Tongue (tissue), 2 donors: Measurements from ENCODE around the gene SMIM38. TPM values are rescaled to one million over a fixed set of nuclear protein-coding genes. Genes with fewer than 3 reads are reported as not detected.

ENCODE experiments used
- DNase-seq: peaks from one replicate; pipeline ENCODE4 v3.0.0-alpha.2; 2015
- total RNA-seq: library from RNA; depleted of rRNA; stranded (reverse); fragments of >200 nt; gene quantifications from one replicate; pipeline ENCODE4 v1.2.3, GENCODE V29; 2014

SMIM38 gene
- total RNA-seq, 1 donor from 2014 or later, result 0.51 TPM

DNA sequence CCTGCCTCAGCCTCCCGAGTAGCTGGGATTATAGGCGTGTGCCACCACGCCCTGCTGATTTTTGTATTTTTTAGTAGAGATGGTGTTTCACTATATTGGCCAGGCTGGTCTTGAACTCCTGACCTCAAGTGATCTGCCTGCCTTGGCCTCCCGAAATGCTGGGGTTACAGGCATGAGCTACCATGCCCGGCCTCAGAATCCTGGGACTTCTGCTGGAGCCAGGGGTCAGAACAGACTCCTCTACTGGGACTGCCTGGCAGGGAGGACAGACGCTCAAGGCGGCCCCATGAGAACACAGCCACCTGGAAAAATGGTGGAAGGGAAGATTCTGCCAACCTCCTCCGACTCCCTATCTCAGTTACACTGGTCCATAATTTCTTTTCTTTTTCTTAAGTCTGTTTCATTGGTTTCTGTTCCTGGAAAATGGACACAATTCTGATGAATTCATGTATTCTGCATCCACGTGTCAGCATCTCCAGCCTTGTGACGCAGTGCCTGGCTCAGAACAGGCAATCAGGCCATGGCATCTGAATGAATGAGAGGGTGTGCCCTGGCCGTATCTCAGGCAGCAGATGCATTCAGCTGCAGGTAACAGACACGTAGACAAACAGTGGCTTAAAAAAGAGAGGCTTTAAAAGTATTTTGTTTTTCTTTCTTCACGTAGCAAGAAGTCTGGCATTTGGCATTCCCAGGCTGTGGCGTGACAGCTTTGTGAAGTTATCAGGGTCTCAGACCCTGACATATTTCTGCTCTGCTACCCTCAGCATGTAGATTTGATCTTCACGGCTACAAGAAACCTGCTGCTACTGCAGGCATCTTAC lies 4.8 kb downstream of the SMIM38 start:
- peak; percentile 29 for DNase-seq

DNA sequence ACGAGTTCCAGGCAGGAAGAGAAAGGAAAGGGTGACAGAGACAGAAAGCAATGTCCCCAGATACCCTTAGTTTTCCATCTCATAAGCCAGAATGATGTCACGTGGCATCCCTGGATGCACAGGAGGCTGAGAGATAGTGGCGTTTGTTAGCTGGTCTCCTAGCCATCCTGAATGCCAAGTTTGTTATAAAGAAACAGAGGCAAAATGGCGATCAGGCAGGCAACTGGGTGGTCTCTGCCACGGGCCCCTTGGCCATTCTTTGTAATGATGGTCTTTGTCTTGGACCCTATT lies 5.3 kb downstream of the SMIM38 start:
- no peak for DNase-seq

DNA sequence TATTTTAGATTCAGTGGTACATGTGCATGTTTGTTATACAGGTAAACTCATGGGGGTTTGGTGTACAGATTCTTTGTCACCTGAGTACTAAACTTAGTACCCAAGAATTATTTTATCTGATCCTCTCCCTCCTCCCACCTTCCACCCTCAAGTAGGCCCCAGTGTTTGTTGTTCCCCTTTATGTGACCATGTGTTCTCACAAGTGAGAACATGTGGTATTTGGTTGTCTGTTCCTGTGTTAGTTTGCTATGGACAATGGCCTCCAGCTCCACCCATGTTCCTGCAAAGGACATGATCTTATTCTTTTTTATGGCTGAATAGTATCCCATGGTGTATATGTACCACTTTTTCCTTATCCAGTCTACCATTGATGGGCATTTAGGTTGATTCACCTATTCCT lies 6.8 kb downstream of the SMIM38 start:
- no peak for DNase-seq

DNA sequence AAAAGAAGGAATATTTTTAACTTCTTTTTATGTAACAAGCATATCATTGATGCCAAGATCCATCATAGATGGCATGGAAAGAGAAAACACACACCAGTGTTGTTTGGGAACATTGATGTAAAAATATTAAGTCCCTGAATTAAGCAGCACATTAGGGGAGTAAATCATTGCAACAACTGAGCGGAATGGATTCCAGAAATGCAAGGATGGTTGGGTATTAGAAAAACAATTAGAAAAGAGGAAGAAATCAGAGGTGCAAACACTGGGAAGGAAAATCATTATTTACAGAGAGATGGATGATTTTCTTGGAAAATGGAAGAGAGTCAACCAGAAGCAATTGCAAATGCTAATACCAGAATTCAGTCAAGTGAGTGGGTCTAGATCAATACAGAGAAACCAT lies 8.1 kb downstream of the SMIM38 start:
- no peak for DNase-seq

DNA sequence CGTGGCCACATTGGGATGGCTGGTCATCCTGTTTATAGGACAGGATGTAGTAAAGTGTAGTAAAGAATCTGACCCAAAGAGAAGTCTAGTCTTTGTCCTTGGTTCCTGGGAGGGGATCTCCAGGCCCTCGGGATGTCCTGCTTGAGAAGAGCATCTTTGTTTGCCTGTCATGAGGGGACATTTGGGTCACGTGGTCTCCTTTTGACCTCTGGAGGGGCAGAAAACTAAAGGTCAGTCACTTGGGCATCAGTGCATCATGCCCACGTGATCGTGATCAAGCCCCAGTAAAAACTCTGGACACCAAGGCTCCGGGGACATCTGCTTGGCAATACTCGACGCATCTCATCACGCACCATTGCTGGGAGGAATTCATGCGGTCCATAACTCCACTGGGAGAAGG lies 9.1 kb downstream of the SMIM38 start:
- DNase-seq, result no peak

DNA sequence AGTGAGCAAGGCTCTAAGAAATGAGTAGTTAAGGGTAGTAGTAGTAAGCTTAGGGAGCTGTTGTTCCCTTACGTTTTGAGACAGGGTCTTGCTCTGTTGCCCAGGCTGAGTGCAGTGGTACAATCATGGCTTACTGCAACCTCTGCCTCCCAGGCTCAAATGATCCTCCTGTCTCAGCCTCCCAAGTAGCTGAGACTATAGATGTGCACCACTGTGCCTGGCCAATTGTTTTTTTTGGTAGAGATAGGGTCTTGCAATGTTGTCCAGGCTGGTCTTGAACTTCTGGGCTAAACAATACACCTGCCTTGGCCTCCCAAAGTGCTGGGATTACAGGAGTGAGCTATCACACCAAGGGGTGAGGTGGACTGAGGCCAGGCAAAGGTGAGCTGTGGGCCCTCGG lies 10.0 kb downstream of the SMIM38 start:
- DNase-seq, result no peak

DNA sequence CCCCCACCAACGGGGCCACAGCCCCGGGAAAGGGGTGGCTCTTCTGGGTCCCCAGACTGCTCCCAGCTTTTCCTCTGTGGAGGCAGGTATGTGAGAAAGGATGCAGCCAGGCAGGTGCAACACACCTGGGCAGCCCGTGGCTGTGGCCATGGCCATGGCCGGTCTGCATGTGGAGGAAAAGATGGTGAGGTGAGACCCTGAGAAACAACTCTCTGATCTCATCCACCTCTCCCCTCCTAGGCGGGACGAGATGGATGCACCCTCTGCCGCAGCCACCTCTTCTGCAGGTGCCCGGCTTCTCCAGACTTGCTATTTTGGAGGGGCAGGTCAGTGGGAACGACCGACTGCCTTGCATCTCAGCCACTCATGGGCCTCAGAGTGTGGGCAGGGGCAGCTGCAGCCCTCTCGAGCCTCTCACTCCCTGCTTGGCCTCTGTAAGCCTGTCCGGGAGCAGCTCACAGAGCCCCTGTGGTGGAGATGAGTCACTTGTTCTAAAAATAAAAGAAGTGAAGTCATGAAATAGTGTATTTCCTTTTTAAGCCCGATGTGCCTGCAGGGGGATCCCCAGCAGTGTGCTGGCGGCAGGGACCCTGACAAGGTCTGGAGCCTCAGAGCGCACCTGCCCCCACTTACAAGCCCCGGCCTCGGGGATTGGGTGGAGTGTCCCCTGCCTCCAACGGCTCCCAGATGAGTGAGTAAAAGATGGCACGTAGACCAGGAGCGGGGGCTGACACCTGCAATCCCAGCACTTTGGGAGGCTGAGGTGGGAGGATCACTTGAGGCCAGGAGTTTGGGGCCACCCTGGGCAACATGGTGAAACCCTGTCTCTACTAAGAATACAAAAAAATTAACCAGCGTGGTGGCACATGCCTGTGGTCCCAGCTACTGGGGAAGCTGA lies 10.7 kb downstream of the SMIM38 start:
- DNase-seq, result peak; percentile 83

DNA sequence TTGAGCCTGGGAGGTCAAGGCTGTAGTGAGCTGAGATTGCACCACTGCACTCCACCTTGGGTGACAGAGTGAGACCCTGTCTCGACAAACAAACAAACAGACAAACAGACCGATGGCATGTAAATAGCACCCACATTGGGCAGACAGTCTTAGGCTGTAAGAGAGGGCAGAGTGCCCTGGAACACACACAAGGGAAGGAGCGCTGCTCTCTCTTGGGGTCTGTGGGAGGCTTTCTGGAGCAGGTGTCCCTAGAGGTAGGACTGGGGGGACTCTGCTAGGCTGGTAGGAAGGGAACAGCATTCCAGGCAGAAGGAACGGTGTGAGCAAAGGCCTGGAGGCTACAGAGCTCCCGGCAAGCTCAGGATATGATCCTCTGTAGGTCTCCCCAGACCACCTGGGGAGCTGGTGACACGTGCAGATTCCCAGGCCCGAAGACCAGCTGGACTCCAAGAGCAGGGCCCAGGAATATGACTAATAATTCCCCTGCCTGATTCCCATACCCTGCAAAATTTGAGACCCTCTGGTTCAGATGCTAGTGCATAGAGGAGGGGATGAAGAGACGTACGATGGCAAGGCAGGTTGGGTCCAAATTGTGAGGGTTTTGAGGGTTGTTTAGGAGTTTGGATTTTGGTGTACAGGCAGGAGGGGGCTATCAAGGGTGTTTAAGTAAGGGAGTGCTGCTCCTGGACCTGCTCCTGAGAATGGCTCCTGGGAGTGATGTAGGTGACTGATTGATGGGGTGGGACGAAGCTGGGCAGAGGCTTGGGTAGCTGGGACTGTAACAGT lies 11.6 kb downstream of the SMIM38 start:
- no peak for DNase-seq

DNA sequence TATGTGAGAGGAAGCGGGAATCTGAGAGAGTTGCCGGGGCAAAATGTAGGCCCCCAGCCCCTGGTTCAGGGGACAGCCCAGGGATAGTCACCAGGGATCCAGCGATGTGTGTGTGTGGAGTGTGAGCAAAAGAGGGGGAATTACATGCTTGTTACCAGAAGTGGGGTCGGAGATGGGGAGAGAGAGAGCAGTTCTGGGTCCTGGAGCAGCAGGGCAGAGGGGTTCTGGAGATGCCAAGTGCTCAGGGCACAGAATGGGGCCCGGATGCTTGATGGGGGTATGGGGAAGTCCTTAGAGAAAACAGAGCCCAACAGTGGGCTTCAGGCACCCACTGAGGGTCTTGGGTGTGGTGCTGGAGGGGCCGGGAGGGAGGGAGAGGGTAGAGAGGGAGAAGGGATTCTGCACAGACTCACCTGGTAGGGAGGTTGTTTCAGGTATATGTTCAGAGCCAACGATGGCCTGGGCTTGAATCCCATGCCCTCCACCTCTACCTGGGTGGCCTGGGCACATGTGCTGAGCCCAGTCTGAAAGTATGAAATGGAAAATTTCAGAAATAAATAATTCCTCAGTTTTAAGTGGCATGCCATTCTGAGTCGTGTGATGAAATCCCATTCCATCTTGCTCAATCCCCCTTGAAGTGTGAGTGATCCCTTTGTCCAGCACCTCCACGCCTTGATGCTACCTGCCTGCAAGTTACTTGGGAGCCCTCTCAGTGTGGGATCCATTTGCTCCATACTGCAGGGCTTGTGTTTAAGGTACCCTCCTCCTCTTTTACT lies 12.4 kb downstream of the SMIM38 start:
- DNase-seq, result no peak

DNA sequence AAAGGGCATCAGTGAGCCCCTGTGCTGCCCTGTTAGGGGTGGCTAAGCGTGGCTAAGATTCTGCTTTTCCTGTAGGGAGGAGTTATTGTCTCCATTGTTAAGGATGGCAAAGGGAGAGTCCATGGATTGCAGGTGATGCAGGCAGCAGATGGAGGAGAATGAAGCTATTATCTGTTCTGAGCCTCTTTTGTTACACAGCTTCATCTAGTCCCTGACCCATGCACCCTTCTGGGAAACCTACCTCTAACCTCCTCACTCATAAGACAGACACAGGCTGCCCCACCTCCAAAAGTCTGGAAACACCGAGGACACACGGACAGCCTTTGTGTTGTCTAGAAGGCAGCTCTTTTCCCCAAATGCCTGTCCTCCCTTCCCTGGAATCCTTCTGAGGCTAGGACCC lies 13.7 kb downstream of the SMIM38 start:
- no peak for DNase-seq

DNA sequence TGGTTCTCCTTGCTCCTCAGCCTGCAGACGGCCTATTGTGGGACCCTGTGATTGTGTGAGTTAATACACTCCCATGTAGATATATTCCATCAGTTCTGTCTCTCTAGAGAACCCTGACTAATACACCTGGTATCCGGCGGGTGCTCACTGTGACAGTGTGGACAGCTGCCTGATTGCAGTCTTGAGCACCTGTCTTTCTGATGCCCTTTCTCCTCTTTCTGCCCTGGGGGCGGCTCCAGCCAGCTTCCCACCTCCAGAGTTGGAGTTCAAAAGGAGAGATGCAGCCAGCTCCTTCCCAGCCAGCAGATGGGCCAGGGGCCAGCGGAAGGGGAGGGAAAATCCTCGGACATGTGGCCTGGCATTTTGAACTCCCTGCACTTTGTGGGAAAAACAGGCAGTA lies 15.0 kb downstream of the SMIM38 start:
- DNase-seq, result peak; percentile 44

DNA sequence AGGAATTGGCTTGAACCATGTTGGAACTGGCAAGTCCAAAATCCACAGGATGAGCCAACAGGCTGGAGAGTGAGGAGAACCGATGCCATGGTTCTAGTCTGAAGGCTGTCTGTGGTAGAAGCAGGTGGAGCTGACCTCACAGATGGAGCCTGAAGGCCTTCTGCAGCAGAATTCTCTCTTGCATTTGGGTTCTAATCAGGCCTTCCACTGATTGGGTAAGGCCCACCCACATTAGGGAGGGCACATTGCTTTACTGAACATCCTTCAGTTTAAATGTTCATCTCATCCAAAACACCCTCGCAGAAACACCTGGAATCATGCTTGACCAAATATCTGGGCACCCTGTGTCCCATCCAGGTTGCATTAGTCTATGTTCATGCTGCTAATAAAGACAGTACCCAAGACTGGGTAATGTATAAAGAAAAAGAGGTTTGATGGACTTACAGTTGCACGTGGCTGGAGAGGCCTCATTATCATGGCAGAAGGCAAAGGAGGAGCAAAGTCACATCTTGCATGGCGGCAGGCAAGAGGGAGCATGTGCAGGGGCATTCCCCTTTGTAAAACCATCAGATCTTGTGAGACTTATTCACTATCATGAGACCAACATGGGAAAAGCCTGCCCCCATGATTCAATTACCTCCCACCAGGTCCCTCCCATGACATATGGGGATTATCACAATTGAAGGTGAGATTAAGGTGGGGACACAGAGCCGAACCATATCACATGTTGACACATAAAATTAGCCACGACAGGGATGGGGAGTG lies 15.9 kb downstream of the SMIM38 start:
- no peak for DNase-seq

DNA sequence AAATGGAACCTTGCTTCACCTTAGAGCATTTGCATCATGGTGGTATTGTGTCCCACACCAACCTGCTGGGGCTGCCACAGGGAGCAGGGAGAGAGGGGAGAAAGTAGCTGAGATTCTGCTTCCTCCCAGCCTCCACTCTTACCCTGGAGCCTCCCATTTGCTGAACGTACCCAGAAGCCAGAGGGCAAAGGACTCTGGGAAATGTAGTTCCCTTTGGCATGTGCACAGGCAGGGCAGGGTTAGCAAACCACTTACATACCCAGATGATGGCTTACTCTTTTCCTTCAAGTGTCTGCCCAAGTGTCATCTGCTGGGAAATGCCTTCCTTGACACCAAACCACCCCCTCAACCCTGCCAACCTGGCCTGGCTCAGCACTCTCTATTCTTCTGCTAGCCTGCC lies 16.9 kb downstream of the SMIM38 start:
- no peak for DNase-seq

DNA sequence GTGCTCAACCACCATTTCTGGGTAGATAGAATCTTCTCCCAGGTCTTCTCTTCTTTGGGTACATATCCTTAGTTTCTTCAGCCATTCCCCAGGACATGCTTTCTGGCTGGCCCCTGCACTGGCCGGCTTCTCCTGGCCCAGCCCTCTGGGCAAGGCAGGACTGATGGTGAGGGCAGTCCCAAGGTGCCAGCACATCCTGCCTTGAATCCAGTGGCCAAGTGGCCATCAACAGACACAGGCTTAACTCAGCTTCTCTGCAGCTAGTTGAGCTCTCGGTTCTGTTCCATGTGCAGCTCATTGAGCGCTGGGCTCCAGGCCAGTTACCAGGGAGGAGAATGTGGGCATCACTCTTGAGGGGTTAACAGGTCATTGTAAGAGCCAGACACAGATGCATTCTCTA lies 17.6 kb downstream of the SMIM38 start:
- no peak for DNase-seq

DNA sequence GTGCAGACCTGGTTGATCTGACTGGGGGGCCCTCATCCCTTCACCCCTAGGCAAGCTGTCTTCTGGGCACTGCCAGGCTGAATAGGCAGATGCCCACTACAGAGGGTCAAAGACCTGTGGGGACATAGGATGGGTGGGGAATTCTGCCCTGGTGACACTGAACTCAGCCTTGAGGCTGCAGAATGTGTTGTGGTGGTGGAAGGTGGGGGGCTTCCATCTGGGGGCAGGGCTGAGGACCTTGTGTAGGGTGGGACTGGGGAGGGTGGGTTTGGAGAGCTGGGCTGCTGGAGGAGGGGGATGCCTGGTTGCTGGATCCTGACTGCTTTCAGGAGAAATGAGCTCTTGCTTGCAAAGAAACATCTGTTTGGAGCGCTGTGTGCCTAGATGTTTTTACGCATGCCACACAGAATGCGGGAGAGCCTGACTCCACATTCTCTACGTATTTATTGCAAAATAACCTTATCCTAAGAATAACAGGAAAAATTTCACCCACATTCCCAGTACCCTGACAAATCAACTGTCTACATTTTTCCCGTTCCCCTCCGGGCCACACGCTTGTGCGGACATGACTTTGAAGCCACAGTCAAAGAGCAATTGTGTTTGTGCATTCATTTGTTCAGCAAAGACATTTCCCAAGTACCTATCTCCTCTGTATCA lies 18.3 kb downstream of the SMIM38 start:
- no peak for DNase-seq

DNA sequence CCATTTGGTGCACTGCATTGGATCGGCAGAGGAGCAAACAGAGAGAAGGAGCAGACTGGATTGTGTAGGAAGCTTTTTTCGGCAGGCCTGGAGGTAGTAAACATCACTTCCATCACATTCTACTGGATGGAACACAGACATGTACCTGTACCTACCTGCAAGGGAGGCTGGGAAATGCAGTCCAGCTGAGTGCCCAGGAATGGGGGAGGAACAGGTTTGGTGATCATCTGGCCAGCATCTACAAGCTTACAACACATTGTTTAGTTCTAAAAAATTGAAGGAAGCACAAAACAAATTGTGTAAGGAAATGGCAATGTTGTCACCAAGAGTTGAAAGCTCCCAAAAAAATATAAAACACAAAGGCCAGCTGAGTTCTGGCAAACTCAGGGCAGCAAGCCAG lies 19.1 kb downstream of the SMIM38 start:
- no peak for DNase-seq

DNA sequence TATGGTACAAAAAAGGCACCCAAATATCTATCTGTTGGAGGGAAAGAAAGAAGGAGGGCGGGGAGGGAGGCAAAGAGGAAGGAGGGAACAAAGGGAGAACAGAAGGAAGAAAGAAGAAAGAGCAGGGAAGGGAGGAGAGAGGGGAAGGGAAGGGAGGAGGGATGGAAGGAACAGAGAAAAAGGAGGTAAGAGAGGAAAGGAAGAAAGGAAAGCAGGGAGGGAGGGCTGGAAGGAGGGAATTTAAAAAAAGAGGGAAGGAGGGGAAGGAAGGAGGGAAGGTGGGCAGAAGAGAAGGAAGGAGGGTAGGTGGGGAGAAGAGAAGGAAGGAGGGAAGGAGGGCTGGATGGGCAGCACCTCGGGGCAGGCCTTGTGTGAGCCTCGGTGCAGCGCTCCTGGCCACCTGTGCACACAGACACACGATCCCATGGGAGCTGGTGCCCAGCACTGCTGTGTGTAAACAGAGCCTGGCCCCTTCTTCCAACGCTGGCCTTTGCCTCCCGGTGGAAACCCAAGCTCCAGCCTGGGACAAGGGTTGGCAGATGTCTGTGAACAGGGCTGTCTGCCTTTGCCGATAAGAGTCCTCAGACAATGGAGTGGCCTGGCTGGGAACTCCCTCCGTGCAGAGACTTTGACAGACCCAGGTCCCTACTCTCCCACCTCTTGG lies 23.2 kb downstream of the SMIM38 start:
- DNase-seq, result no peak

DNA sequence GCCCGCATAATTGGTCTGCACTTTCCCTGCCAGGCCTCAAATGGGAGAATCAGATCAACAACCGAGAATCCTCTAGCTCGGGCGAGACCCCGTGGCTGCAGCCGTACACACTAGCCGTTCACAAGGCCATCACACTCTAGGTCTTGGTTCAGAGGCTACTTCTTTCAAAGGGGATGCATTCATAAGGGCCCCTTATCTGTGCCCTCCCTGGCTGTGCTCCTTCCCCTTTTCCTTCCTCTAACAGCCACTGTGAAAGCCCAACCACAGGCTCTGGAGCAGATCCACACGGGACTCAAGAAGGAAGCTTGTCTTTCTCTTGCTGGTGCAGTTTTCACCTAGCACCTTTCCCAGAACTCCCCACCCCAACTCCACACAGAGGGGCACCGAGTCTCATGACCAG lies 24.5 kb downstream of the SMIM38 start:
- no peak for DNase-seq

DNA sequence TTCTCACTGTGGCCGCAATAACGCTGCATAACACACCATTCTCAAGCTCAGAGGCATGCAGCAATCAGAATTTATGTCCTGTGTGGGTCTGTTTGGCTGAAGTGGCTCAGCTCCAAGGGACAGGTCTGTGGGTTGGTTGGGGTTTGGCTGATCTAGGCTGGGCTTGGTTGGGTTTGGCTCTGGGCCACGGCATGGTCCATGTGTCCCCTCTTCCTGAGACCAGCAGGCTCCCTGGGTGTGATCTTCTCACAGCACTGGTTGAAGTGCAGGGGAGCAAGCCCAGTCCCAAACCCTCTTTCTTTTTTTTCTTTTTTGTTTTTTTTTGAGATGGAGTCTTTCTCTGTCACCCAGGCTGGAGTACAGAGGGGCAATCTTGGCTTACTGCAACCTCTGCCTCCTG lies 25.0 kb downstream of the SMIM38 start:
- no peak for DNase-seq

DNA sequence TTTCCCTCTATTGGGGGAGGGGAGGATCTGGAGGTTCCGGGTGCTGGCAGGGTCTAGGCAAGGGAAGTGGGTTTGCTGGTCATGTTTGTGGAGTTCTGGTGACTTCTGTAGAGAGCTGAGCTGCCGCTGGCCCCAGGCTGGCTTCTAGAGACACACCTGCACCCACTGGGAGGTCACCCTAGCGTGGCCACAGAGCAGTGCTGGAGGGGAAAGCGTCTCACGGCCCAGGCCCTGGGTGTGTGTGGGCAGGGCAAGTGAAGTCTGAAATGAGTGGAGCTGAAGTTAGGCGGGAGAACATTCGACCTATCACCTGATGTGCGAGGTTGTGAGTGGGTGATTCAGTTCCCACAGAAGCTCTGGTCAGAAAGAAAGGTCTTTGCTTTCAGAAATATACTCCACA lies 27.9 kb downstream of the SMIM38 start:
- DNase-seq, result no peak
